HL-60 (cell line): ENCODE results near the gene MS4A4A.

Experiments used
- POLR2AphosphoS5 ChIP-seq: IDR thresholded peaks from 2 replicates; pipeline ENCODE4 v1.6.1; 2012; ENCODE audit warnings: low read depth
- REST ChIP-seq: IDR thresholded peaks from 2 replicates; pipeline ENCODE4 v1.6.1; 2012; ENCODE audit warnings: low read depth; ENCODE audit not compliant: insufficient replicate concordance
- TF ChIP-seq, protein P1 (sequence below): IDR thresholded peaks from one replicate; pipeline ENCODE4 v1.5.1; 2011; ENCODE audit warnings: low read length, control low read depth, inconsistent platforms; ENCODE audit not compliant: insufficient read depth

- TF ChIP-seq, protein P1, sequence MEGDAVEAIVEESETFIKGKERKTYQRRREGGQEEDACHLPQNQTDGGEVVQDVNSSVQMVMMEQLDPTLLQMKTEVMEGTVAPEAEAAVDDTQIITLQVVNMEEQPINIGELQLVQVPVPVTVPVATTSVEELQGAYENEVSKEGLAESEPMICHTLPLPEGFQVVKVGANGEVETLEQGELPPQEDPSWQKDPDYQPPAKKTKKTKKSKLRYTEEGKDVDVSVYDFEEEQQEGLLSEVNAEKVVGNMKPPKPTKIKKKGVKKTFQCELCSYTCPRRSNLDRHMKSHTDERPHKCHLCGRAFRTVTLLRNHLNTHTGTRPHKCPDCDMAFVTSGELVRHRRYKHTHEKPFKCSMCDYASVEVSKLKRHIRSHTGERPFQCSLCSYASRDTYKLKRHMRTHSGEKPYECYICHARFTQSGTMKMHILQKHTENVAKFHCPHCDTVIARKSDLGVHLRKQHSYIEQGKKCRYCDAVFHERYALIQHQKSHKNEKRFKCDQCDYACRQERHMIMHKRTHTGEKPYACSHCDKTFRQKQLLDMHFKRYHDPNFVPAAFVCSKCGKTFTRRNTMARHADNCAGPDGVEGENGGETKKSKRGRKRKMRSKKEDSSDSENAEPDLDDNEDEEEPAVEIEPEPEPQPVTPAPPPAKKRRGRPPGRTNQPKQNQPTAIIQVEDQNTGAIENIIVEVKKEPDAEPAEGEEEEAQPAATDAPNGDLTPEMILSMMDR = no peak
- no peak for TF ChIP-seq POLR2AphosphoS5
- TF ChIP-seq REST = no peak
Measured at GRCh38 chr11:60318726-60319125, 38.3 kb downstream of the MS4A4A start.
